GM12878 (cell line): ENCODE data around the gene COPG2. TPM values are rescaled to one million over a fixed set of nuclear protein-coding genes. Genes with fewer than 3 reads are reported as not detected.

ENCODE experiments used
- ATAC-seq: fragments of 200-7000 bp; cut with Tn5 transposase; 3 replicates; pipeline ENCODE4 v1.9.1; 2020; ENCODE audit warnings: mild to moderate bottlenecking, moderate library complexity
- BruUV-seq: library from RNA; stranded (reverse); fragments of 400-500 nt; replicated peaks from 2 replicates; lab custom pipeline; 2021; lab: Mats Ljungman, UMichigan
- CTCF ChIA-PET: fragments of 300-600 bp; sonication (Branson Sonifier 250); formaldehyde crosslinking; extraction: SDS; loops from one replicate; lab custom pipeline; 2021; ENCODE audit warnings: inconsistent platforms; lab: Yijun Ruan, JAX
- POLR2A ChIA-PET: fragments of 350-600 bp; formaldehyde crosslinking; extraction: SDS; loops from one replicate; lab custom pipeline; 2021; ENCODE audit warnings: inconsistent platforms; lab: Charles Lee
- RAD21 ChIA-PET: fragments of 300-600 bp; sonication (Branson Sonifier 250); formaldehyde crosslinking; loops from one replicate; lab custom pipeline; 2023; ENCODE audit warnings: antibody characterized with exemption; ENCODE audit not compliant: unreplicated experiment; lab: Charles Lee
- SMC1A ChIA-PET: fragments of 300-600 bp; sonication (Branson Sonifier 250); formaldehyde crosslinking; loops from one replicate; lab custom pipeline; 2023; ENCODE audit not compliant: unreplicated experiment, uncharacterized antibody; lab: Charles Lee
- DNase-seq: peaks from one replicate; pipeline ENCODE4 v3.0.0-alpha.2; 2011; ENCODE audit warnings: low read depth, low spot score
- FAIRE-seq: peaks from 3 replicates; lab custom pipeline; 2011; peaks lifted over from hg19 to GRCh38; lab: Jason Lieb, UNC
- H2AFZ ChIP-seq: 2 replicates; pipeline ENCODE4 v1.6.0; 2011; ENCODE audit warnings: low read depth, low read length, control low read depth; ENCODE audit not compliant: control insufficient read depth
- H3K27ac ChIP-seq: 2 replicates; pipeline ENCODE4 v1.5.1; 2011; ENCODE audit warnings: control low read depth; ENCODE audit not compliant: control insufficient read depth, insufficient read depth
- H3K27me3 ChIP-seq, 2 experiments: replicated peaks in 1 of 2; 2 replicates each; pipeline versions ENCODE4 v1.6.0 to v1.6.1; 2011; ENCODE audit warnings: low read length in 1 of 2; ENCODE audit not compliant: control insufficient read depth in 2 of 2, insufficient read depth in 2 of 2
- H3K36me3 ChIP-seq, 2 experiments: 2 replicates each; pipeline ENCODE4 v1.5.1; 2011; ENCODE audit warnings: low read length in 1 of 2; ENCODE audit not compliant: control insufficient read depth in 2 of 2, insufficient read depth in 2 of 2
- H3K4me1 ChIP-seq: 2 replicates; pipeline ENCODE4 v1.6.1; 2011; ENCODE audit warnings: mild to moderate bottlenecking, low read length, moderate library complexity, mixed read lengths; ENCODE audit not compliant: control insufficient read depth, insufficient read depth
- H3K4me2 ChIP-seq: 2 replicates; pipeline ENCODE4 v1.6.0; 2011; ENCODE audit warnings: control low read depth; ENCODE audit not compliant: control insufficient read depth, insufficient read depth
- H3K4me3 ChIP-seq: fragments of 200-600 bp; sonication (generic); 2 replicates; pipeline ENCODE4 v1.5.1; 2016
- H3K79me2 ChIP-seq: 2 replicates; pipeline ENCODE4 v1.6.0; 2011; ENCODE audit warnings: low read length; ENCODE audit not compliant: control insufficient read depth, insufficient read depth
- H3K9ac ChIP-seq: 2 replicates; pipeline ENCODE4 v1.8.0; 2011; ENCODE audit warnings: low read length, control low read depth, mixed read lengths; ENCODE audit not compliant: control insufficient read depth, insufficient read depth
- H3K9me3 ChIP-seq: replicated peaks from 3 replicates; pipeline ENCODE4 v1.5.1; 2011; ENCODE audit warnings: mild to moderate bottlenecking, low read length; ENCODE audit not compliant: control insufficient read depth, insufficient read depth
- H4K20me1 ChIP-seq: 2 replicates; pipeline ENCODE4 v1.6.0; 2011; ENCODE audit not compliant: control insufficient read depth, insufficient read depth
- ATF2 ChIP-seq: IDR thresholded peaks from 2 replicates; pipeline ENCODE4 v1.6.1; 2012; ENCODE audit warnings: low read length, inconsistent platforms
- BACH1 ChIP-seq: fragments of 450-650 bp; IDR thresholded peaks from 2 replicates; pipeline ENCODE4 v1.6.1; 2017; ENCODE audit warnings: mild to moderate bottlenecking, borderline replicate concordance
- HCFC1 ChIP-seq: fragments of 150-350 bp; IDR thresholded peaks from 2 replicates; pipeline ENCODE4 v1.6.1; 2014; ENCODE audit warnings: low read length
- IRF5 ChIP-seq: fragments of 450-650 bp; IDR thresholded peaks from 2 replicates; pipeline ENCODE4 v1.6.1; 2017; ENCODE audit warnings: borderline replicate concordance
- PKNOX1 ChIP-seq: fragments of 450-650 bp; IDR thresholded peaks from 2 replicates; pipeline ENCODE4 v1.6.1; 2016; ENCODE audit warnings: mild to moderate bottlenecking
- PRDM15 ChIP-seq: fragments of 450-650 bp; formaldehyde crosslinking; IDR thresholded peaks from 2 replicates; pipeline ENCODE4 v1.4.0; 2020; ENCODE audit warnings: mild to moderate bottlenecking, moderate library complexity
- SMARCA5 ChIP-seq: fragments of 450-650 bp; IDR thresholded peaks from 2 replicates; pipeline ENCODE4 v1.6.1; 2017; ENCODE audit warnings: mild to moderate bottlenecking
- SRF ChIP-seq, 2 experiments: IDR thresholded peaks; 2 replicates each; pipeline ENCODE4 v1.6.1; 2011; ENCODE audit warnings: low read depth in 2 of 2, low read length in 2 of 2, mild to moderate bottlenecking in 1 of 2, moderate library complexity in 1 of 2
- STAT3 ChIP-seq: IDR thresholded peaks from 2 replicates; pipeline ENCODE4 v1.6.1; 2011; ENCODE audit warnings: low read depth, low read length, improper control_type of control experiment
- TARDBP ChIP-seq: IDR thresholded peaks from 2 replicates; pipeline ENCODE4 v1.6.1; 2016; ENCODE audit warnings: borderline replicate concordance
- TCF3 ChIP-seq: IDR thresholded peaks from 2 replicates; pipeline ENCODE4 v1.6.1; 2012; ENCODE audit warnings: low read depth, mild to moderate bottlenecking, low read length, borderline replicate concordance; ENCODE audit not compliant: insufficient read depth
- USF2 ChIP-seq: IDR thresholded peaks from 2 replicates; pipeline ENCODE4 v1.6.1; 2011; ENCODE audit warnings: low read depth, low read length, improper control_type of control experiment, borderline replicate concordance
- ZBTB33 ChIP-seq: fragments of 450-650 bp; IDR thresholded peaks from 2 replicates; pipeline ENCODE4 v1.6.1; 2017; ENCODE audit warnings: mild to moderate bottlenecking
- ZNF274 ChIP-seq: IDR thresholded peaks from one replicate; pipeline ENCODE4 v1.8.0; 2011; ENCODE audit not compliant: insufficient read length, insufficient read depth
- ZNF622 ChIP-seq: fragments of 450-650 bp; IDR thresholded peaks from 2 replicates; pipeline ENCODE4 v1.6.1; 2017; ENCODE audit warnings: mild to moderate bottlenecking, inconsistent platforms
- WGBS: methylation state at CpG from one replicate; pipeline ENCODE4 v1.1.6; 2016; ENCODE audit warnings: low lambda C conversion rate; ENCODE audit not compliant: insufficient replicate concordance, insufficient coverage; ENCODE audit errors: missing lambda C conversion rate; 5-methylcytosine and 5-hydroxymethylcytosine counted together
- in situ Hi-C: fragments of 300-500 bp; cut with MboI; formaldehyde crosslinking; loops from 9 replicates; pipeline ENCODE4 v1.14.3; 2018; ENCODE audit warnings: mixed read lengths
- intact Hi-C: fragments of 100-400 bp; cut with micrococcal nuclease; formaldehyde crosslinking; loops from one replicate; pipeline ENCODE4 v1.14.2; 2022; ENCODE audit not compliant: unreplicated experiment
- polyA plus RNA-seq, 11 experiments: library from polyadenylated mRNA; depleted of rRNA in 4 of 11; unstranded in 6 of 11; stranded (reverse) in 5 of 11; fragments of >200 nt; fragmentation: Nextera tagmentation in 4 of 11; fragmentation: Illumina TruSeq in 1 of 11; extraction: Ambion mirVana in 4 of 11; extraction: Trizol in 1 of 11; gene quantifications; 1 replicate in 1 of 11; 2 replicates in 10 of 11; pipeline versions ENCODE4 v1.2.1 to v1.2.3, GENCODE V29; 2011 to 2016; ENCODE audit warnings: inconsistent platforms in 2 of 11, missing spikeins in 2 of 11, low read depth in 1 of 11
- total RNA-seq, 4 experiments: library from RNA; depleted of rRNA in 3 of 4; stranded (reverse); fragments of >200 nt in 3 of 4; fragmentation: Illumina TruSeq in 1 of 4; extraction: Trizol in 1 of 4; gene quantifications; 2 replicates each; pipeline versions ENCODE4 v1.2.1 to v1.2.3, GENCODE V29; 2013 to 2021

Gene COPG2
- total and polyA plus RNA-seq, 10 of the 15 experiments (the other 5 are each of a cell fraction or from before 2014, with no cell fraction given) = 3.4 to 37.8 (median 16.7) TPM

- TF ChIP-seq TCF3 (no peak), STAT3 (no peak), BACH1 (no peak), USF2 (no peak), ATF2 (no peak), PRDM15 (CRISPR knock-in tag) (no peak), ZNF622 (no peak), ZNF274 (no peak), IRF5 (no peak), ZBTB33 (no peak), SMARCA5 (no peak), SRF (IDR thresholded peaks at IDR 0.05; ENCODE audit: low read depth in 2 of 2, low read length in 2 of 2) (no peak), TARDBP (no peak), PKNOX1 (no peak), HCFC1 (no peak)
- SMC1A ChIA-PET = interaction anchor here (1.3 to 2.1 kb wide), 2 partner anchors 11 to 13 kb away, joined by 4 to 6 read pairs; no protein-coding TSS in a partner anchor
- no peaks in the 10 kb centered on the region for H3K4me1 ChIP-seq
- BruUV-seq = no TSS peak
- DNase-seq (no peak), ATAC-seq (no peak; the same call in 2 of the 3 replicates), FAIRE-seq (peak; percentile 69)
- H3K27me3 ChIP-seq = no peaks in the 10 kb centered on the region
- intact Hi-C loops (no loop called here), in situ Hi-C loops (no loop called here)
- H4K20me1 ChIP-seq = no peaks in the 10 kb centered on the region
- no peak overlapping the region for H3K9ac ChIP-seq
- CTCF ChIA-PET = interaction anchor here (2.4 kb wide), 1 partner anchor 11 kb away, joined by 7 read pairs; no protein-coding TSS in a partner anchor
- no peaks in the 10 kb centered on the region for H3K79me2 ChIP-seq
- H2AFZ ChIP-seq = no peak overlapping the region
- RAD21 ChIA-PET = no interaction called here
- no peak overlapping the region for H3K27ac ChIP-seq
- H3K36me3 ChIP-seq = no peaks in the 10 kb centered on the region
- no peak overlapping the region for H3K4me2 ChIP-seq
- 86% methylated on average over 2 of the region's 2 CpGs for WGBS
- POLR2A ChIA-PET = no interaction called here
- H3K4me3 ChIP-seq = no peak overlapping the region
- no peaks in the 10 kb centered on the region for H3K9me3 ChIP-seq
Measured at GRCh38 chr7:130500910-130501309, 167.6 kb downstream of the COPG2 start.
